Endothelial cell of umbilical vein (primary cell): ENCODE measurements around the gene TSEN54.

Experiments
- JUN ChIP-seq: IDR thresholded peaks from 2 replicates; pipeline ENCODE4 v1.6.1; 2011; ENCODE audit warnings: borderline replicate concordance, low read depth; ENCODE audit not compliant: insufficient read length, insufficient read depth
- MYC ChIP-seq: IDR thresholded peaks from one replicate; pipeline ENCODE4 v1.6.1; 2011; ENCODE audit warnings: mild to moderate bottlenecking, low read depth, low read length
- POLR2A ChIP-seq: IDR thresholded peaks from 2 replicates; pipeline ENCODE4 v1.6.1; 2012; ENCODE audit warnings: low read depth, mild to moderate bottlenecking, control low read depth, low read length
- POLR2AphosphoS5 ChIP-seq: IDR thresholded peaks from 2 replicates; pipeline ENCODE4 v1.6.1; 2012; ENCODE audit warnings: low read depth, mild to moderate bottlenecking, control low read depth, low read length, moderate library complexity; ENCODE audit not compliant: insufficient read depth
- TF ChIP-seq, protein P1 (sequence below), 2 donors: IDR thresholded peaks; 1 replicate in 1 of 2; 2 replicates in 1 of 2; pipeline ENCODE4 v1.5.1; 2011; ENCODE audit warnings: low read length in 2 of 2, mild to moderate bottlenecking in 2 of 2, moderate library complexity in 2 of 2, control low read depth in 1 of 2, inconsistent platforms in 1 of 2, low read depth in 1 of 2; ENCODE audit not compliant: insufficient read depth in 1 of 2; ENCODE audit errors: extremely low read depth in 1 of 2
- TF ChIP-seq, protein P2 (sequence below): IDR thresholded peaks from 2 replicates; pipeline ENCODE4 v1.6.1; 2011; ENCODE audit not compliant: insufficient read depth, insufficient read length

GRCh38 chr17:75518201-75518600, 1.9 kb downstream of the TSEN54 start:
- TF ChIP-seq, protein P1, sequence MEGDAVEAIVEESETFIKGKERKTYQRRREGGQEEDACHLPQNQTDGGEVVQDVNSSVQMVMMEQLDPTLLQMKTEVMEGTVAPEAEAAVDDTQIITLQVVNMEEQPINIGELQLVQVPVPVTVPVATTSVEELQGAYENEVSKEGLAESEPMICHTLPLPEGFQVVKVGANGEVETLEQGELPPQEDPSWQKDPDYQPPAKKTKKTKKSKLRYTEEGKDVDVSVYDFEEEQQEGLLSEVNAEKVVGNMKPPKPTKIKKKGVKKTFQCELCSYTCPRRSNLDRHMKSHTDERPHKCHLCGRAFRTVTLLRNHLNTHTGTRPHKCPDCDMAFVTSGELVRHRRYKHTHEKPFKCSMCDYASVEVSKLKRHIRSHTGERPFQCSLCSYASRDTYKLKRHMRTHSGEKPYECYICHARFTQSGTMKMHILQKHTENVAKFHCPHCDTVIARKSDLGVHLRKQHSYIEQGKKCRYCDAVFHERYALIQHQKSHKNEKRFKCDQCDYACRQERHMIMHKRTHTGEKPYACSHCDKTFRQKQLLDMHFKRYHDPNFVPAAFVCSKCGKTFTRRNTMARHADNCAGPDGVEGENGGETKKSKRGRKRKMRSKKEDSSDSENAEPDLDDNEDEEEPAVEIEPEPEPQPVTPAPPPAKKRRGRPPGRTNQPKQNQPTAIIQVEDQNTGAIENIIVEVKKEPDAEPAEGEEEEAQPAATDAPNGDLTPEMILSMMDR (IDR thresholded peaks at IDR 0.05; ENCODE audit: extremely low read depth in 1 of 2, insufficient read depth in 1 of 2, low read depth in 1 of 2, low read length in 2 of 2) = no peak
- TF ChIP-seq JUN (no peak), POLR2AphosphoS5 (no peak), POLR2A (no peak), MYC (no peak)
- TF ChIP-seq, protein P2, sequence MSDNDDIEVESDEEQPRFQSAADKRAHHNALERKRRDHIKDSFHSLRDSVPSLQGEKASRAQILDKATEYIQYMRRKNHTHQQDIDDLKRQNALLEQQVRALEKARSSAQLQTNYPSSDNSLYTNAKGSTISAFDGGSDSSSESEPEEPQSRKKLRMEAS = no peak
